Adrenal gland (tissue), 12 donors: ENCODE results near the gene SF3B4. TPM values are rescaled to one million over a fixed set of nuclear protein-coding genes. Genes with fewer than 3 reads are reported as not detected.

Source experiments
- DNase-seq, 7 donors: peaks; one replicate each; pipeline ENCODE4 v3.0.0-alpha.2; 2019 to 2020
- H3K27ac ChIP-seq, 5 donors: fragments of 200-600 bp; sonication (generic) in 4 of 5; 1 replicate in 3 of 5; 2 replicates in 2 of 5; pipeline versions ENCODE4 v1.5.1 to v1.8.0; 2016 to 2020; ENCODE audit warnings: mild to moderate bottlenecking in 1 of 5
- H3K27me3 ChIP-seq: fragments of 200-600 bp; 2 replicates; pipeline ENCODE4 v1.8.0; 2021
- H3K36me3 ChIP-seq, 2 donors: fragments of 200-600 bp; replicated peaks in 1 of 2; 1 replicate in 1 of 2; 2 replicates in 1 of 2; pipeline versions ENCODE4 v1.5.1 to v1.8.0; 2018 to 2022
- H3K4me1 ChIP-seq, 2 donors: fragments of 200-600 bp; replicated peaks in 1 of 2; 1 replicate in 1 of 2; 2 replicates in 1 of 2; pipeline versions ENCODE4 v1.5.1 to v1.8.0; 2018 to 2021
- H3K4me3 ChIP-seq, 4 donors: fragments of 200-600 bp; sonication (generic) in 3 of 4; one replicate each; pipeline ENCODE4 v1.5.1; 2016 to 2018
- H3K9me3 ChIP-seq, 3 donors: fragments of 200-600 bp; sonication (generic) in 1 of 3; replicated peaks in 1 of 3; 1 replicate in 2 of 3; 2 replicates in 1 of 3; pipeline versions ENCODE4 v1.5.1 to v1.8.0; 2016 to 2021
- CTCF ChIP-seq, 6 experiments: fragments of 450-650 bp in 4 of 6; fragments of 200-600 bp in 2 of 6; sonication (generic) in 1 of 6; IDR thresholded peaks; 1 replicate in 5 of 6; 2 replicates in 1 of 6; pipeline versions ENCODE4 v1.5.1 to v1.8.0; 2016 to 2021; ENCODE audit warnings: antibody characterized with exemption in 6 of 6, mild to moderate bottlenecking in 2 of 6, moderate library complexity in 1 of 6
- POLR2A ChIP-seq, 2 donors: fragments of 450-650 bp; IDR thresholded peaks; one replicate each; pipeline ENCODE4 v1.6.1; 2017; ENCODE audit warnings: antibody characterized with exemption in 2 of 2, mild to moderate bottlenecking in 2 of 2, moderate library complexity in 1 of 2
- WGBS, 4 donors: extraction: QIAGEN DNeasy Blood & Tissue Kit in 2 of 4; methylation state at CpG; one replicate each; pipeline versions ENCODE4 v1.1.5 to v1.1.7; 2013 to 2017; 5-methylcytosine and 5-hydroxymethylcytosine counted together
- intact Hi-C, 2 donors: fragments of 100-400 bp; cut with DNase I; formaldehyde crosslinking; loops; one replicate each; pipeline versions ENCODE4 v1.14.1 to v1.15.0; 2022 to 2023
- polyA plus RNA-seq, 3 donors: library from polyadenylated mRNA; stranded (reverse); fragments of 200-250 nt in 2 of 3; fragments of 350-450 nt in 1 of 3; fragmentation: Illumina TruSeq in 1 of 3; extraction: RNeasy Lipid Tissue Mini Kit (QIAGEN cat#74804) in 1 of 3; gene quantifications; one replicate each; pipeline ENCODE4 v1.2.3, GENCODE V29; 2013 to 2014
- total RNA-seq, 9 donors: library from RNA; depleted of rRNA in 4 of 9; stranded (reverse); fragments of >200 nt in 4 of 9; fragments of 120-200 nt in 1 of 9; fragmentation: NEBNext Ultra II Directional in 1 of 9; extraction: Animal tissue kit (Norgen Biotek cat#: 25700) in 1 of 9; gene quantifications; one replicate each; pipeline versions ENCODE4 v1.1.0 to v1.2.4, GENCODE V29; 2013 to 2023
- donor health status: healthy with polysubstance abuse.
- donor health status: Bipolar disorder and iron deficiency.
- donor health status: DM: yes; HTN: yes; CAD: no.
- donor health status: DM: no; HTN: no; CAD: no.
- donor health status: DM: no; HTN: no; CAD: no.
- donor health status: DM: yes; HTN: yes; CAD: no.

Gene SF3B4
- total and polyA plus RNA-seq, 12 donors = 10.2 to 83.6 (median 42.2) TPM

- 88 to 93% (median 90%) methylated on average over 8 of the region's 8 CpGs for WGBS, 4 donors
- Histone ChIP-seq H3K36me3 (peaks cover 0 to 12% of the 10 kb centered on the region in 2 donors), H3K4me1 (peaks cover 20 to 40% of the 10 kb centered on the region in 2 donors), H3K27ac (no peak overlapping the region), H3K4me3 (no peak overlapping the region), H3K27me3 (no peaks in the 10 kb centered on the region), H3K9me3 (no peaks in the 10 kb centered on the region)
- intact Hi-C loops = no loop called here
- TF ChIP-seq CTCF (IDR thresholded peaks at IDR 0.05) (no peak), POLR2A (IDR thresholded peaks at IDR 0.05) (no peak)
- DNase-seq = no peak
Measured at GRCh38 chr1:149932474-149932873, 4.9 kb upstream of the SF3B4 start.

DNA sequence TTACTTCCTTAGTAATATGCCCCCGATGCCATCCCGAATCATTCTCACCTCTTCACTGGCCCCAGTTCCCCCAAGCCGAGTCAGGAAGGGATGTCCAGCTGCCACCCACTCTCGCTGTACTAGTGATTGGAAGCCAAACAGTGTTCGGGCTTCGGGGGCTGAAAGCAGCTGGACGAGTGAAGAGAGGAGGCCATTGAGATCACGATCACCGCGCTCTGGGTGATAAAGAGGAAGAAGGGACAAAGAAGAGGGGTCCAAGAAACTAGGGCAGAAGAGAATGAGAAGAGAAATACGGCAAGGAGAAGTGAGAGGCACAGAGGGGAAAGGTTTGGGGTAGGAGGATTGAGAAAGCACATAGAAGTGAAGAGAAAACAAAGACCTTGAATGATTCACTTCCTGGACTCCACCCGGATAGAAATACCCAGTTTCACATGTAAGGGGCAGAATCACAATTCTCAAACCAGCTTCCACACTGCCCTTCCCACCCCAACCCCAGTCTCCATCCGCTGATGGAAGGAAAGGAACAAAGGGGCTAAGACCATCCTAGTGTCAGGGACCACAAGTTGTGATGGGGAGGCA is 3.7 kb upstream of the SF3B4 start:
- Histone ChIP-seq H3K27ac (peak overlapping the region in 4 of 5 donors; percentile 11 to 64 (median 34)), H3K27me3 (no peaks in the 10 kb centered on the region), H3K4me1 (peaks cover 21 to 42% of the 10 kb centered on the region in 2 donors), H3K9me3 (no peaks in the 10 kb centered on the region), H3K36me3 (peaks cover 0 to 13% of the 10 kb centered on the region in 2 donors), H3K4me3 (no peak overlapping the region)
- no peak for DNase-seq
- intact Hi-C loops = no loop called here
- no peak for TF ChIP-seq POLR2A (IDR thresholded peaks at IDR 0.05)
- no peak for TF ChIP-seq CTCF (IDR thresholded peaks at IDR 0.05)
- WGBS, 4 donors = 68 to 82% (median 74%) methylated on average over 13 of the region's 13 CpGs

DNA sequence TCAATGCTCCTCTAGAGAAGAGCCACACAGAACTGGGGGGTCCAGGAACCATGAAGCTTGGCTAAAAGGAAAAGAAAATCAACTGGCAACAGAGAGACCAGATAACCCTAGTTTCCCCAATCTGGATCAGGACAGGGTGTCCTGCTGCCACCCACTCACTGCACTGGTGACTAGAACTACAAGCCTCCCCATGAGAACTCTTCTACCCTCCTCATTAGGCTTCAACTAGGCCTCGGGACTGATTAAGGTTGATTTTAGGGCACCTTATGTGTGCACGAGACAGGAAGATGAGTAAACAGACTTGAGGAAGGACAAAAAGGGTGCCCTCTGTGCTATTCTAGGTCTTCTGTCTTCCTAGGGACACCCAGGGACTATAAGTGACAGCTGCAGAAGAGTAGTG is 2.3 kb upstream of the SF3B4 start:
- no peaks in the 10 kb centered on the region for H3K9me3 ChIP-seq
- H3K27ac ChIP-seq = peak overlapping the region in 1 of 5 donors; percentile 33
- 65 to 83% (median 74%) methylated on average over 2 of the region's 2 CpGs for WGBS, 4 donors
- DNase-seq = no peak
- TF ChIP-seq CTCF (IDR thresholded peaks at IDR 0.05) (no peak), POLR2A (IDR thresholded peaks at IDR 0.05) (no peak)
- H3K36me3 ChIP-seq = peaks cover 0 to 28% of the 10 kb centered on the region in 2 donors
- intact Hi-C loops = no loop called here
- H3K4me3 ChIP-seq = no peak overlapping the region
- no peaks in the 10 kb centered on the region for H3K27me3 ChIP-seq
- H3K4me1 ChIP-seq = peaks cover 13 to 43% of the 10 kb centered on the region in 2 donors

- TF ChIP-seq CTCF (IDR thresholded peaks at IDR 0.05) = no peak
- TF ChIP-seq POLR2A (IDR thresholded peaks at IDR 0.05) = no peak
- no peak for DNase-seq
- no peaks in the 10 kb centered on the region for H3K27me3 ChIP-seq
- H3K4me1 ChIP-seq = peaks cover 13 to 46% of the 10 kb centered on the region in 2 donors
- peak overlapping the region in 2 of 4 donors; percentile 82 to 96 for H3K4me3 ChIP-seq
- H3K9me3 ChIP-seq = no peaks in the 10 kb centered on the region
- 0 to 20% (median 8%) methylated on average over 1 of the region's 1 CpG; no CpG with 5 or more reads in 1 of the 4 donors for WGBS, 4 donors
- H3K27ac ChIP-seq = peak overlapping the region; percentile 87 to 97 (median 96)
- H3K36me3 ChIP-seq = peaks cover 0 to 41% of the 10 kb centered on the region in 2 donors
- intact Hi-C loops = no loop called here
Measured at GRCh38 chr1:149928401-149928724, 760 bp upstream of the SF3B4 start.
